Erythroblast (primary cell): ENCODE results near the gene CEP350.

Experiments
- DNase-seq, 2 experiments: peaks; one replicate each; lab custom pipeline; 2025; lab: John Stamatoyannopoulos, UW
- GATA1 ChIP-seq: IDR thresholded peaks from 2 replicates; pipeline ENCODE4 v1.6.1; 2011; ENCODE audit warnings: low read depth, mild to moderate bottlenecking, control low read depth, low read length, moderate library complexity
- POLR2A ChIP-seq: IDR thresholded peaks from 2 replicates; pipeline ENCODE4 v1.6.1; 2011; ENCODE audit warnings: mild to moderate bottlenecking, low read length

The CEP350 gene, protein sequence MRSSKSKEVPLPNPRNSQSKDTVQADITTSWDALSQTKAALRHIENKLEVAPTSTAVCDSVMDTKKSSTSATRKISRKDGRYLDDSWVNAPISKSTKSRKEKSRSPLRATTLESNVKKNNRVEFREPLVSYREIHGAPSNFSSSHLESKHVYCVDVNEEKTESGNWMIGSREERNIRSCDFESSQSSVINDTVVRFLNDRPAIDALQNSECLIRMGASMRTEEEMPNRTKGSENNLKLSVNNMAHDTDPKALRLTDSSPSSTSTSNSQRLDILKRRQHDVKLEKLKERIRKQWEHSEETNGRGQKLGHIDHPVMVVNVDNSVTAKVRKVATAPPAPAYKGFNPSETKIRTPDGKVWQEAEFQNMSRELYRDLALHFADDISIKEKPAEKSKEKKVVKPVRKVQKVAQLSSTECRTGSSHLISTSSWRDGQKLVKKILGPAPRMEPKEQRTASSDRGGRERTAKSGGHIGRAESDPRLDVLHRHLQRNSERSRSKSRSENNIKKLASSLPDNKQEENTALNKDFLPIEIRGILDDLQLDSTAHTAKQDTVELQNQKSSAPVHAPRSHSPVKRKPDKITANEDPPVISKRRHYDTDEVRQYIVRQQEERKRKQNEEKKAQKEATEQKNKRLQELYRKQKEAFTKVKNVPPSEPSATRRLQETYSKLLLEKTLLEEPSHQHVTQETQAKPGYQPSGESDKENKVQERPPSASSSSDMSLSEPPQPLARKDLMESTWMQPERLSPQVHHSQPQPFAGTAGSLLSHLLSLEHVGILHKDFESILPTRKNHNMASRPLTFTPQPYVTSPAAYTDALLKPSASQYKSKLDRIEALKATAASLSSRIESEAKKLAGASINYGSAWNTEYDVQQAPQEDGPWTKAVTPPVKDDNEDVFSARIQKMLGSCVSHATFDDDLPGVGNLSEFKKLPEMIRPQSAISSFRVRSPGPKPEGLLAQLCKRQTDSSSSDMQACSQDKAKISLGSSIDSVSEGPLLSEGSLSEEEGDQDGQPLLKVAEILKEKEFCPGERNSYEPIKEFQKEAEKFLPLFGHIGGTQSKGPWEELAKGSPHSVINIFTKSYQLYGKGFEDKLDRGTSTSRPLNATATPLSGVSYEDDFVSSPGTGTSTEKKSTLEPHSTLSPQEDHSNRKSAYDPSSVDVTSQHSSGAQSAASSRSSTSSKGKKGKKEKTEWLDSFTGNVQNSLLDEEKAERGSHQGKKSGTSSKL (N-terminal part only)

GRCh38 chr1:179954493-179955286, at the start of gene CEP350:
TSS of gene CEP350 (plus strand) at chr1:179954810. CDS start at chr1:179986182, 31,372 bp downstream.
- peak; percentile 94 for TF ChIP-seq POLR2A
- no peak for TF ChIP-seq GATA1
- DNase-seq: peak; percentile 99

DNA sequence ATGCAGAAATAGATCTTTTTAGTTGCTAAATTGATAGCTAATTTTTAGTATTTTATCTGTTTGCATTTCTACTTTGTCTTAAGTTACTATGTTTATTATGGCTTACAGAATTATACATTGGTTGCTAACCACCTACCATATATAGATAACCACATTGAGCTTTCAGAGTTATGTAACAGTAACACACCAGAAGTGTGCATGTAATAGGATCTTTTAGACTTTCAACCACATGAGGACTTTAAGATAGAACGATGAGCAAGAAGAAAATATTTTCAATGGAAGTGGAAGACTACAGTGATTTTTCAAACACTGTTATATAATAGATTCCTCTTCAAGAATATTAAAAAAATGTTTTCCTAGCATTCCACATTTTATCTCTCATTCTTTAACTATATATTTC, 43.7 kb upstream of the CEP350 start:
- DNase-seq: peak; percentile 13 to 58

GRCh38 chr1:179911812-179912211, 42.8 kb upstream of the CEP350 start:
- TF ChIP-seq GATA1 (no peak), POLR2A (no peak)
- DNase-seq: no peak

More for the DNA sequence above, 43.7 kb upstream of the CEP350 start:
- TF ChIP-seq POLR2A (no peak), GATA1 (no peak)

DNA sequence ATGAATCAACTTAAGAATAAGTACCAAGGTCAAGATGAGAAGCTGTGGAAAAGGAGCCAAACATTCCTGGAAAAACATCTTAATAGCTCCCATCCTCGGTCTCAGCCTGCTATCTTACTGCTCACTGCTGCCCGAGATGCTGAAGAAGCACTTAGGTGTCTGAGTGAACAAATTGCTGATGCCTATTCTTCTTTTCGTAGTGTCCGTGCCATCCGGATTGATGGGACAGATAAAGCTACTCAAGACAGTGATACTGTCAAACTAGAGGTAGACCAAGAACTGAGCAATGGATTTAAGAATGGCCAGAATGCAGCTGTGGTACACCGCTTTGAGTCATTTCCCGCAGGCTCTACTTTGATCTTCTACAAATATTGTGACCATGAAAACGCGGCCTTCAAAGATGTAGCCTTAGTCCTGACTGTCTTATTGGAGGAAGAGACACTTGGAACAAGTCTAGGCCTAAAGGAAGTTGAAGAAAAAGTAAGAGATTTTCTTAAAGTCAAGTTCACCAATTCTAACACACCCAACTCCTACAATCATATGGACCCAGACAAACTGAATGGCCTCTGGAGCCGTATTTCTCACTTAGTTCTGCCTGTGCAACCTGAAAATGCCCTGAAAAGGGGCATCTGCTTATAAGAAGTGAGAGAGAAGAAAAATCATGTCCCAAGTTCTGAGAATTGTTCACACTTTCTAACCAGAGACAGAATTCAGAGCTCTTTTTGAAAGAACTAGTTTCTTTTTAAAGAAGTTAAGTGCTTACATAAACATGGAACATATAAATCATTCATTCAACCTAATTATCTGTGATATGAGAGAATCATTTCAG, 36.8 kb upstream of the CEP350 start:
- TF ChIP-seq GATA1 (no peak), POLR2A (no peak)
- DNase-seq: no peak

- no peak for DNase-seq
- TF ChIP-seq POLR2A: no peak
- no peak for TF ChIP-seq GATA1
Measured at GRCh38 chr1:179921472-179921871, 33.1 kb upstream of the CEP350 start.

GRCh38 chr1:179921981-179922872, 32.4 kb upstream of the CEP350 start:
- TF ChIP-seq POLR2A: no peak
- no peak for TF ChIP-seq GATA1
- DNase-seq: no peak

DNA sequence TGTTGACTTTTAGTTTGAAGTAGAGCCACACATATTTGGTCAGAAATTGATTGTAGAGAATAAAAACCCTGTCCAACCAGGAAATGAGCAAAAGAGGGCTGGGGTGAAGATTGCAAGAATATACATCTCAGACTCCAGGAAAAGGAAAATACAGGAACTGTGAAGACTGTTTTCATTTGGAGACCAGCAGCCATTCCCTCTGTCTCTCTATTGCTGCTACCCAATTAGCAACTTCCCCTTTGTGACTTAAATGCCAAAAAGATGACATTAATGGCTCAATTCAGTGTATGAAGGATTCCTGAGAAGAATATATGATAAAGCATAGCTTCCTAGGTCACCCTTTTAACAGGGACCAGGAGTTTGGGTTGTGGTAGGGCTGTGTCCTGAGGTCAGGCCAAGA, 31.6 kb upstream of the CEP350 start:
- DNase-seq: no peak
- no peak for TF ChIP-seq POLR2A
- TF ChIP-seq GATA1: no peak

DNA sequence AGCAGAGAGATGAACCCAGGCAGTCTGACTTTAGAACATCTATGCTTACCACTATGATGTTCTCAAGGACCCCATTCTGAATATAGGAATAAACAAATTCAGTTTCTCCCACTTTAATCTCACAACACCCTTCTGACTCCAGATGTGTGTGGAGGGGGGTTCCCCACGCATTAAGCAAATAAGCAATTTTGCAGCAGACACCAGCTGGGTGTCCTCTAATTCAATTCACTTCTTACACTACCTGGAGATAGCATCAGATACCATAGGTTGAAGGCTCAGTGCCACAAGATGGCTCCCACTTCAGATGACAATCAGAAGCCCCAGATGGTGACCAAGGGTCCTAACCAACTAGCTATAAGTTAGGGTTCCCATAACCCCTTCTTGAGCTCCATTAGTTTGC, 30.3 kb upstream of the CEP350 start:
- no peak for DNase-seq
- TF ChIP-seq GATA1: no peak
- no peak for TF ChIP-seq POLR2A

- no peak for TF ChIP-seq POLR2A
- no peak for TF ChIP-seq GATA1
- no peak for DNase-seq
Measured at GRCh38 chr1:179925302-179925701, 29.3 kb upstream of the CEP350 start.

DNA sequence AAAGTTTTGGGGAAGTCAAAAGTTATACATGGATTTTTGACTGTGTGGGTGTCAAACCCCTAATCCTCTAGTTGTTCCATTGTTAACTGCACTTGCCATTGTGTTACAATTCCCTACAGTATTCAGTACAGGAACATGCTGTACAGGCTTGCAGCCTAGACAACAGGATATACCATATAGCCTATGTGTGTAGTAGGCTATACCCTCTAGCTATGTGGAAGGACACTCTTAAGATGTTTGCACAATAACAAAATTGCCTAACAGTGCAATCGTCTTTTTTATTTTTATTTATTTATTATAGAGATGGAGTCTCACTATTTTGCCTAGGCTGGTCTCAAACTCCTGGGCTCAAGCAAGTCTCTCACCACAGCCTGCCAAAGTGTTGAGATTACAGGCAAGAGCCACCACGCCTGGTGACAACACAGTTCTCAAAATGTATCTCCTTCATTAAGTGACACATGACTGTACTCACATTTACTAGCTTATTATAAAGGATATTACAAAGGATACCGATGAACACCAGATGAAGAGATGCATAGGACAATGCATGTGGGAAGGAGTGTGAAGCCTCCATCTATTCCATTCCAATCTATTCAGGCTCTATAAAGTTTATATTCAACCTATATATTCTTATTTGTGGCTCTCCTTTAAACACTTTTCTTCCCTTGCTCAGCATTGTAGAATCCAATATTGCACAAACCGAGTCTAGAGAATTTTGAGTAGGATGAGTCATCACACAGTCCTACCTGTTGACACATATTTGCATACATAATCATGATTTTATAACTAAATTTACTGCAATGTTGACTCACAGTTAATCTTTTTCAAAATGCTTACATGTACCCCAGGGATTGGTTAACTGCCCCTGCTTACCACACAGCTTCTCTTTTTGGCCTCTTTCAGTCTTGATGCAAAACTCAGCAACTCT, 28.4 kb upstream of the CEP350 start:
- no peak for DNase-seq
- TF ChIP-seq POLR2A (no peak), GATA1 (no peak)
